ENCODE data around the gene ARTN. TPM values are rescaled to one million over a fixed set of nuclear protein-coding genes. Genes with fewer than 3 reads are reported as not detected.

ARTN gene
- total and polyA plus RNA-seq, 2 experiments from 2014 or later: 6.7 to 35.7 TPM

DNA sequence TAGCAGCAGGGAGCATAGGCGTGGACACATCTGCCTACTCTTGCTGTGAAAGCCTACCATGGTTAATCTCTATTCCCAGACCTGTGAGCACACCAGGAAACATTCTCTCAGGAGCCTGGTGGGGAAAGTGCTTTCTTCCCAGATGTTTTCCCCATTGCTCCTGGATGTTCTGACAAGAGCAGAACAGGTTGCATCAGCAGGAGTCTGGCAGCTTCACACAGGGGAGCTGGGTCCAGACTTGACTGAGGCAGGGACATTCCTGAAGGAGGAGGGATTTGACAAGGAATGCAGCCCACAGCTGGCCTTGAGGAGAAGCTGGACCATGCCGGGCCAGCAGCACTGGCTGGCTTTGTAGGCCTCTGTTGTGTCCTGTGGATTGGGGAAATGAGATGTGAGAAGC lies 21.0 kb upstream of the ARTN start (continued):
- TF ChIP-seq, protein P1, sequence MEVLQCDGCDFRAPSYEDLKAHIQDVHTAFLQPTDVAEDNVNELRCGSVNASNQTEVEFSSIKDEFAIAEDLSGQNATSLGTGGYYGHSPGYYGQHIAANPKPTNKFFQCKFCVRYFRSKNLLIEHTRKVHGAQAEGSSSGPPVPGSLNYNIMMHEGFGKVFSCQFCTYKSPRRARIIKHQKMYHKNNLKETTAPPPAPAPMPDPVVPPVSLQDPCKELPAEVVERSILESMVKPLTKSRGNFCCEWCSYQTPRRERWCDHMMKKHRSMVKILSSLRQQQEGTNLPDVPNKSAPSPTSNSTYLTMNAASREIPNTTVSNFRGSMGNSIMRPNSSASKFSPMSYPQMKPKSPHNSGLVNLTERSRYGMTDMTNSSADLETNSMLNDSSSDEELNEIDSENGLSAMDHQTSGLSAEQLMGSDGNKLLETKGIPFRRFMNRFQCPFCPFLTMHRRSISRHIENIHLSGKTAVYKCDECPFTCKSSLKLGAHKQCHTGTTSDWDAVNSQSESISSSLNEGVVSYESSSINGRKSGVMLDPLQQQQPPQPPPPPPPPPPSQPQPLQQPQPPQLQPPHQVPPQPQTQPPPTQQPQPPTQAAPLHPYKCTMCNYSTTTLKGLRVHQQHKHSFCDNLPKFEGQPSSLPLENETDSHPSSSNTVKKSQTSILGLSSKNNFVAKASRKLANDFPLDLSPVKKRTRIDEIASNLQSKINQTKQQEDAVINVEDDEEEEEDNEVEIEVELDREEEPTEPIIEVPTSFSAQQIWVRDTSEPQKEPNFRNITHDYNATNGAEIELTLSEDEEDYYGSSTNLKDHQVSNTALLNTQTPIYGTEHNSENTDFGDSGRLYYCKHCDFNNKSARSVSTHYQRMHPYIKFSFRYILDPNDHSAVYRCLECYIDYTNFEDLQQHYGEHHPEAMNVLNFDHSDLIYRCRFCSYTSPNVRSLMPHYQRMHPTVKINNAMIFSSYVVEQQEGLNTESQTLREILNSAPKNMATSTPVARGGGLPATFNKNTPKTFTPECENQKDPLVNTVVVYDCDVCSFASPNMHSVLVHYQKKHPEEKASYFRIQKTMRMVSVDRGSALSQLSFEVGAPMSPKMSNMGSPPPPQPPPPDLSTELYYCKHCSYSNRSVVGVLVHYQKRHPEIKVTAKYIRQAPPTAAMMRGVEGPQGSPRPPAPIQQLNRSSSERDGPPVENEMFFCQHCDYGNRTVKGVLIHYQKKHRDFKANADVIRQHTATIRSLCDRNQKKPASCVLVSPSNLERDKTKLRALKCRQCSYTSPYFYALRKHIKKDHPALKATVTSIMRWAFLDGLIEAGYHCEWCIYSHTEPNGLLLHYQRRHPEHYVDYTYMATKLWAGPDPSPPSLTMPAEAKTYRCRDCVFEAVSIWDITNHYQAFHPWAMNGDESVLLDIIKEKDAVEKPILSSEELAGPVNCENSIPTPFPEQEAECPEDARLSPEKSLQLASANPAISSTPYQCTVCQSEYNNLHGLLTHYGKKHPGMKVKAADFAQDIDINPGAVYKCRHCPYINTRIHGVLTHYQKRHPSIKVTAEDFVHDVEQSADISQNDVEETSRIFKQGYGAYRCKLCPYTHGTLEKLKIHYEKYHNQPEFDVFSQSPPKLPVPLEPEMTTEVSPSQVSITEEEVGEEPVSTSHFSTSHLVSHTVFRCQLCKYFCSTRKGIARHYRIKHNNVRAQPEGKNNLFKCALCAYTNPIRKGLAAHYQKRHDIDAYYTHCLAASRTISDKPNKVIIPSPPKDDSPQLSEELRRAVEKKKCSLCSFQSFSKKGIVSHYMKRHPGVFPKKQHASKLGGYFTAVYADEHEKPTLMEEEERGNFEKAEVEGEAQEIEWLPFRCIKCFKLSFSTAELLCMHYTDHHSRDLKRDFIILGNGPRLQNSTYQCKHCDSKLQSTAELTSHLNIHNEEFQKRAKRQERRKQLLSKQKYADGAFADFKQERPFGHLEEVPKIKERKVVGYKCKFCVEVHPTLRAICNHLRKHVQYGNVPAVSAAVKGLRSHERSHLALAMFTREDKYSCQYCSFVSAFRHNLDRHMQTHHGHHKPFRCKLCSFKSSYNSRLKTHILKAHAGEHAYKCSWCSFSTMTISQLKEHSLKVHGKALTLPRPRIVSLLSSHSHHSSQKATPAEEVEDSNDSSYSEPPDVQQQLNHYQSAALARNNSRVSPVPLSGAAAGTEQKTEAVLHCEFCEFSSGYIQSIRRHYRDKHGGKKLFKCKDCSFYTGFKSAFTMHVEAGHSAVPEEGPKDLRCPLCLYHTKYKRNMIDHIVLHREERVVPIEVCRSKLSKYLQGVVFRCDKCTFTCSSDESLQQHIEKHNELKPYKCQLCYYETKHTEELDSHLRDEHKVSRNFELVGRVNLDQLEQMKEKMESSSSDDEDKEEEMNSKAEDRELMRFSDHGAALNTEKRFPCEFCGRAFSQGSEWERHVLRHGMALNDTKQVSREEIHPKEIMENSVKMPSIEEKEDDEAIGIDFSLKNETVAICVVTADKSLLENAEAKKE (CRISPR knock-in tag; IDR thresholded peaks at IDR 0.05): no peak
- TF ChIP-seq EZH2 (IDR thresholded peaks at IDR 0.05; ENCODE audit: low read depth, unreplicated experiment) (no peak), ZNF331 (CRISPR knock-in tag; IDR thresholded peaks at IDR 0.05; ENCODE audit: low read depth) (no peak), POLR2AphosphoS5 (IDR thresholded peaks at IDR 0.05; ENCODE audit: low read depth) (no peak), EZH2phosphoT487 (IDR thresholded peaks at IDR 0.05; ENCODE audit: unreplicated experiment) (no peak)

DNA sequence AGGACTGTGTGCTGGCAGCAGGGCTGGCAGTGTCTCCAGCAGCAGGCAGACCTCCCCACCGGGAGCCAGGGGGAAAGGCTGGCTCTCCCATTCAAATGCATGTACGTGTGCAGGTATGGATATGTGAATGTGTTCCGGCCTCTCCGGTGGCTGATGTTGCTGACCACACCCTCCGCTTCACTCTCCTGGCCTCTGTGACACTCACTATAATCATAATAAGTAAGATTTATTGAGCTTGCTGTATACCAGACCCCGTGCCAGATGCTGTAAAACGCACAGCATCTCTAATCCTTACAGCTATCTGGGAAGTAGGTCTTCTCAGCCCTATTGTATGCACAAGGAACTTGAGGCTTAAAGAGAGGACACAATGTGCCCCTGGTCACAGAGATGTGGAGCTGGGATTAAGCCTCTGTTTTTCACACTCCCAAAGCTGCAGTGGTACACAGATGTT lies 20.5 kb upstream of the ARTN start:
- DNase-seq (ENCODE audit: low spot score) (no peak), ATAC-seq (no peak)
- Mint-ChIP-seq H3K4me3 (no peak overlapping the region; the same call in 2 of the 3 replicates), H3K27me3 (ENCODE audit: insufficient read depth, low read depth, poor library complexity) (peaks cover 5% of the 10 kb centered on the region), H3K4me1 (peaks cover 34% of the 10 kb centered on the region), H3K9me3 (no peaks in the 10 kb centered on the region), H3K36me3 (ENCODE audit: low read depth) (no peaks in the 10 kb centered on the region), H3K27ac (peak overlapping the region; percentile 79)
- peaks cover 5% of the 10 kb centered on the region; the same call in 1 of the 2 replicates for H3K9me2 ChIP-seq (ENCODE audit: insufficient read depth)
- no peaks in the 10 kb centered on the region for H3K36me3 ChIP-seq (ENCODE audit: insufficient read depth)
- H3K4me2 ChIP-seq: peak overlapping the region; percentile 45; the same call in 1 of the 2 replicates
- H3K79me2 ChIP-seq (replicated peaks; ENCODE audit: insufficient read depth): no peaks in the 10 kb centered on the region
- no peaks in the 10 kb centered on the region for H3K27me3 ChIP-seq (ENCODE audit: insufficient read depth)
- H2AFZ ChIP-seq: 0 out of 2 replicates have a peak overlapping the region, but pooled peaks have one; percentile 14
- no peaks in the 10 kb centered on the region for H3F3A ChIP-seq (replicated peaks; ENCODE audit: low read depth)
- TF ChIP-seq, protein P2, sequence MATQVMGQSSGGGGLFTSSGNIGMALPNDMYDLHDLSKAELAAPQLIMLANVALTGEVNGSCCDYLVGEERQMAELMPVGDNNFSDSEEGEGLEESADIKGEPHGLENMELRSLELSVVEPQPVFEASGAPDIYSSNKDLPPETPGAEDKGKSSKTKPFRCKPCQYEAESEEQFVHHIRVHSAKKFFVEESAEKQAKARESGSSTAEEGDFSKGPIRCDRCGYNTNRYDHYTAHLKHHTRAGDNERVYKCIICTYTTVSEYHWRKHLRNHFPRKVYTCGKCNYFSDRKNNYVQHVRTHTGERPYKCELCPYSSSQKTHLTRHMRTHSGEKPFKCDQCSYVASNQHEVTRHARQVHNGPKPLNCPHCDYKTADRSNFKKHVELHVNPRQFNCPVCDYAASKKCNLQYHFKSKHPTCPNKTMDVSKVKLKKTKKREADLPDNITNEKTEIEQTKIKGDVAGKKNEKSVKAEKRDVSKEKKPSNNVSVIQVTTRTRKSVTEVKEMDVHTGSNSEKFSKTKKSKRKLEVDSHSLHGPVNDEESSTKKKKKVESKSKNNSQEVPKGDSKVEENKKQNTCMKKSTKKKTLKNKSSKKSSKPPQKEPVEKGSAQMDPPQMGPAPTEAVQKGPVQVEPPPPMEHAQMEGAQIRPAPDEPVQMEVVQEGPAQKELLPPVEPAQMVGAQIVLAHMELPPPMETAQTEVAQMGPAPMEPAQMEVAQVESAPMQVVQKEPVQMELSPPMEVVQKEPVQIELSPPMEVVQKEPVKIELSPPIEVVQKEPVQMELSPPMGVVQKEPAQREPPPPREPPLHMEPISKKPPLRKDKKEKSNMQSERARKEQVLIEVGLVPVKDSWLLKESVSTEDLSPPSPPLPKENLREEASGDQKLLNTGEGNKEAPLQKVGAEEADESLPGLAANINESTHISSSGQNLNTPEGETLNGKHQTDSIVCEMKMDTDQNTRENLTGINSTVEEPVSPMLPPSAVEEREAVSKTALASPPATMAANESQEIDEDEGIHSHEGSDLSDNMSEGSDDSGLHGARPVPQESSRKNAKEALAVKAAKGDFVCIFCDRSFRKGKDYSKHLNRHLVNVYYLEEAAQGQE (IDR thresholded peaks at IDR 0.05; ENCODE audit: unreplicated experiment): no peak
- TF ChIP-seq, protein P3, sequence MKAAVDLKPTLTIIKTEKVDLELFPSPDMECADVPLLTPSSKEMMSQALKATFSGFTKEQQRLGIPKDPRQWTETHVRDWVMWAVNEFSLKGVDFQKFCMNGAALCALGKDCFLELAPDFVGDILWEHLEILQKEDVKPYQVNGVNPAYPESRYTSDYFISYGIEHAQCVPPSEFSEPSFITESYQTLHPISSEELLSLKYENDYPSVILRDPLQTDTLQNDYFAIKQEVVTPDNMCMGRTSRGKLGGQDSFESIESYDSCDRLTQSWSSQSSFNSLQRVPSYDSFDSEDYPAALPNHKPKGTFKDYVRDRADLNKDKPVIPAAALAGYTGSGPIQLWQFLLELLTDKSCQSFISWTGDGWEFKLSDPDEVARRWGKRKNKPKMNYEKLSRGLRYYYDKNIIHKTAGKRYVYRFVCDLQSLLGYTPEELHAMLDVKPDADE (IDR thresholded peaks at IDR 0.05): no peak
- H4K20me1 ChIP-seq (replicated peaks; ENCODE audit: insufficient read depth): no peaks in the 10 kb centered on the region
- peaks cover 22% of the 10 kb centered on the region for H3K4me1 ChIP-seq (ENCODE audit: insufficient read depth)
- H3K4me3 ChIP-seq: no peak overlapping the region
- peak overlapping the region; percentile 55; the same call in 1 of the 2 replicates for H3K27ac ChIP-seq (ENCODE audit: low read depth)

All from GM23338 (cell line).